Measurements from ENCODE around the gene ESPNL.

Gene ESPNL

DNA sequence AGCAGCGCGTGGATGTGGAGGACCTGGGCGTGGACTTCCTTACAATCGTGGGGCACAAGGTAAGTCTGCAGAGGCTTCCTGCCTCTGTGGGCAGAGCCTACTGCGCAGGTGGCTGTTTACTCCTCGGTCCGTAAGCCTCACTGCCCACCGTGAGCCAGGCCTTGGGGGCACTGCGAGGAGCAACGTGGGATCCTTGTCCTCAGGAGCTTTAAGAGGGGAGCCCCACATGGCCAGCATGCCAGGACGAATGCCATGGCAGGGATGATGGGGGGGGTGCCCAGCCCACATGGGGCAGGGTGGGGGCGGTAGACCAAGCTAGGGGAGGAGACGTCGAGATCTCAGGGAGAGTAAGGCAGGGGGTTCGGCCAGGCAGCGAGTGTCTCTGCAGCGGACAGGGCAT is 18.0 kb upstream of the ESPNL start:
- Histone ChIP-seq H3K27me3 (ENCODE audit: control insufficient read depth, insufficient read depth, low read length) (no peaks in the 10 kb centered on the region), H3K4me1 (ENCODE audit: control insufficient read depth, insufficient read depth, low read length) (no peaks in the 10 kb centered on the region), H3K9me3 (ENCODE audit: control insufficient read depth, insufficient read depth, low read length) (no peaks in the 10 kb centered on the region), H3K4me3 (ENCODE audit: low read depth, low read length) (no peak overlapping the region), H3K9ac (ENCODE audit: low read depth, low read length) (no peak overlapping the region), H3K36me3 (ENCODE audit: control insufficient read depth, insufficient read depth, low read length) (peaks cover 26% of the 10 kb centered on the region)

DNA sequence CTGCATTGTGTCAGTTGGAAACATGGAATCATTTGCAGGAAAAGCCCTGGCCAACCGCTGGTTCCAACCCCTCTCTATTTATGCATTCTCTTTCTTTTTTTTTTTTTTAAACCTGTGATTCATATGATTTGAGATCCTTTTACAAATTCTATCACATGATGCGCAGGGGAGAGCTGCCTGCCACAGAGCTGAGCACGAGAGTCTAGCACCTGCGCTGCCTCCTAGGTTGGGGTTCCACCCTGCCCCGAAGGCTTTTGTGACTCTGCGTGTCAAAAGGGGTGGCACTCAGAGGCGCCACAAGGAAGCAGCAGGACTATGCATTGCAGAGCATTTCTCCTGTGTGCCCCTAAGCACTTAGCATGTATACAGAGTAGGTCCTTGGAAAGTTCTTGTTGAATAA is 17.3 kb upstream of the ESPNL start:
- Histone ChIP-seq H3K27me3 (ENCODE audit: control insufficient read depth, insufficient read depth, low read length) (no peaks in the 10 kb centered on the region), H3K4me1 (ENCODE audit: control insufficient read depth, insufficient read depth, low read length) (no peaks in the 10 kb centered on the region), H3K4me3 (ENCODE audit: low read depth, low read length) (no peak overlapping the region), H3K9me3 (ENCODE audit: control insufficient read depth, insufficient read depth, low read length) (no peaks in the 10 kb centered on the region), H3K36me3 (ENCODE audit: control insufficient read depth, insufficient read depth, low read length) (peaks cover 30% of the 10 kb centered on the region), H3K9ac (ENCODE audit: low read depth, low read length) (no peak overlapping the region)

DNA sequence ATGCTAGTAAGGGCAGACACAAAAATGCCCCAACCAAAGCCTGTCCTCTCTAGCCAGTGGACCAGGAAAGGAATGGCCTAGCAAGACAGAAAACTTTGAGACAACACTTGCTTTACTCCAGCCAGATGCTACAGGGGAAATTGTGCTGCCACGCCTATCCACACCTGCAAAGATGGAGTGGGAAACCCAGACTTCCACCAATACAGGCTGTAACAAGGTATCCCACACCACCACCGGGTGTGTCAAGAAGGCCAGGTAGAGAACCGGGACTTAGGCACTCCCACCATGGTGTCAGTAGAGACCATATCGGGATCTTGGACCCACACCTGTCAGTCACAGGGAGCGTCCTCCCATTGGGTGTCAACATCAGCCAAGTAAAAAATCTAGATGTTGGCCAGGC is 16.2 kb upstream of the ESPNL start:
- Histone ChIP-seq H3K9ac (ENCODE audit: low read depth, low read length) (no peak overlapping the region), H3K36me3 (ENCODE audit: control insufficient read depth, insufficient read depth, low read length) (peaks cover 30% of the 10 kb centered on the region), H3K4me3 (ENCODE audit: low read depth, low read length) (no peak overlapping the region), H3K9me3 (ENCODE audit: control insufficient read depth, insufficient read depth, low read length) (no peaks in the 10 kb centered on the region), H3K4me1 (ENCODE audit: control insufficient read depth, insufficient read depth, low read length) (no peaks in the 10 kb centered on the region), H3K27me3 (ENCODE audit: control insufficient read depth, insufficient read depth, low read length) (no peaks in the 10 kb centered on the region)

DNA sequence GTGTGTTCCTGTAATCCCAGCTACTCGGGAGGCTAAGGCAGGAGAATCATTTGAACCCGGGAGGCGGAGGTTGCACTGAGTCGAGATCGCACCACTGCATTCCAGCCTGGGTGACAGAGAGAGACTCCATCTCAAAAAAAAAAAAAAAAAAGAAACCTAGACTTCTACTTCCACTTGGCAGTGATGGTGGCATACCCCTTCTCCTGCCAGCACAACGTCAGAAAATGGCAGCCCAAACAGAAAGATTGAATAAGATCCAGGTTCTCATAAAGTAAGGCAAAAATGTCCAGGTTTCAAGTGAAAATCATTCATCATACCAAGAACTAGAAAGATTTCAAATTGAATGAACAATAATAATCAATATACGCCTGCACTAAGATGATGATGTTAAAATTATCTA is 15.4 kb upstream of the ESPNL start:
- no peaks in the 10 kb centered on the region for H3K27me3 ChIP-seq (ENCODE audit: control insufficient read depth, insufficient read depth, low read length)
- H3K36me3 ChIP-seq (ENCODE audit: control insufficient read depth, insufficient read depth, low read length) = peaks cover 30% of the 10 kb centered on the region
- H3K4me1 ChIP-seq (ENCODE audit: control insufficient read depth, insufficient read depth, low read length) = no peaks in the 10 kb centered on the region
- H3K9ac ChIP-seq (ENCODE audit: low read depth, low read length) = no peak overlapping the region
- no peak overlapping the region for H3K4me3 ChIP-seq (ENCODE audit: low read depth, low read length)
- no peaks in the 10 kb centered on the region for H3K9me3 ChIP-seq (ENCODE audit: control insufficient read depth, insufficient read depth, low read length)

DNA sequence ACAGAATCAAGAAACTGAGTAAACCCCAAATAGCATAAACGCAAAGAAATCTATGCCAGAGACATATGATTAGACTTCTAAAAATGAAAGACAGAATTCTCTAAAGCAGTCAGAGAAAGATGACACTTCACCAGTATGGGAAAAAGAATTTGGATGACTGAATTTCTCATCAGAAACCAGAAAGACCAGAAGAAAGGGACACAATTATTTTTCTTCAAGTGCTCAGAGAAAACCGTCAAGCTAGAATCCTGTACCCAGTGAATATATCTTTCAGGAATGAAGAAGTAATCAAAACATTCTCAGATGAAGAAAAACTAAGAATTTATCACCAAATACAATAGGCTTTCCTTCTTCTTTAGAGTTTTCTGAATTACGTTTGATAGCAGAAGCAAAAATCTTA is 14.2 kb upstream of the ESPNL start:
- no peaks in the 10 kb centered on the region for H3K9me3 ChIP-seq (ENCODE audit: control insufficient read depth, insufficient read depth, low read length)
- no peaks in the 10 kb centered on the region for H3K4me1 ChIP-seq (ENCODE audit: control insufficient read depth, insufficient read depth, low read length)
- no peaks in the 10 kb centered on the region for H3K27me3 ChIP-seq (ENCODE audit: control insufficient read depth, insufficient read depth, low read length)
- no peak overlapping the region for H3K9ac ChIP-seq (ENCODE audit: low read depth, low read length)
- H3K4me3 ChIP-seq (ENCODE audit: low read depth, low read length) = no peak overlapping the region
- H3K36me3 ChIP-seq (ENCODE audit: control insufficient read depth, insufficient read depth, low read length) = peaks cover 27% of the 10 kb centered on the region

DNA sequence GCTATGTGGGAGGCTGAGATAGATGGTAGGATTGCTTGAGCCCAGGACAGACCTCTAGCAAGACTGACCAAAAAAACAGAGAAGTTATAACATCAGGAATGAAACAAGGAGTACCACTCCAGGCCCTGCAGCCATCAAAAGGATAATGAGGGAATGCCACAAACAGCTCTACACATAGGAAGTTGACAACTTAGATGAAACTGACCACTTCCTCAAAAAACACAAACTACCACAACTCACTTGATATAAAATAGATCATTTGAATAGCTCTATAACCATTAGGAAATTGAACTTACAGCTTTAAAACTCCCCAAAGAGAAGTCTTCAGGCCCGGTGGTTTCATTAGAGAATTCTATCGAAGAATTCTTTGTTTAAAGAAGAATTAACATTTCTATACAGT is 12.9 kb upstream of the ESPNL start:
- Histone ChIP-seq H3K27me3 (ENCODE audit: control insufficient read depth, insufficient read depth, low read length) (no peaks in the 10 kb centered on the region), H3K36me3 (ENCODE audit: control insufficient read depth, insufficient read depth, low read length) (peaks cover 15% of the 10 kb centered on the region), H3K4me1 (ENCODE audit: control insufficient read depth, insufficient read depth, low read length) (no peaks in the 10 kb centered on the region), H3K9me3 (ENCODE audit: control insufficient read depth, insufficient read depth, low read length) (no peaks in the 10 kb centered on the region), H3K9ac (ENCODE audit: low read depth, low read length) (no peak overlapping the region), H3K4me3 (ENCODE audit: low read depth, low read length) (no peak overlapping the region)

DNA sequence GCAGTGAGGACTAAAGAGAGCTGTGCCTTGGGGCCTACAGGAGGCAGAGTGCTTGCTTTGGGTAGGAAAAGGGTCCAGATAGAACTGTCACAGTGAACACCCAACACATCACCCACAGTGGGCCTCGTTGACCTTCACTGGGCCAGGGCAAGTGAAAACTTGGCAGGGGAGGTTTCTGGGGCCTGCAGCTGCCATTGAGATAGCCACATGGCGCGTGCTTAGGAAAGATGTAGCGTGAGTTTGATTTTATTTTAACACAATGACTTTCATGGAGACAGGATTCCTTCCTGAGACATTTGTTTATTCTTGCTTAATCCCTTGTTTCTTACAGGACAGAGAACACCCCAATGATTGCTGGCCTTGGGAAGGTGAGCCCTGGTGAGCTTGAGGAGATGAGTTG is 9.3 kb upstream of the ESPNL start:
- no peak overlapping the region for H3K4me3 ChIP-seq (ENCODE audit: low read depth, low read length)
- peaks cover 7% of the 10 kb centered on the region for H3K36me3 ChIP-seq (ENCODE audit: control insufficient read depth, insufficient read depth, low read length)

DNA sequence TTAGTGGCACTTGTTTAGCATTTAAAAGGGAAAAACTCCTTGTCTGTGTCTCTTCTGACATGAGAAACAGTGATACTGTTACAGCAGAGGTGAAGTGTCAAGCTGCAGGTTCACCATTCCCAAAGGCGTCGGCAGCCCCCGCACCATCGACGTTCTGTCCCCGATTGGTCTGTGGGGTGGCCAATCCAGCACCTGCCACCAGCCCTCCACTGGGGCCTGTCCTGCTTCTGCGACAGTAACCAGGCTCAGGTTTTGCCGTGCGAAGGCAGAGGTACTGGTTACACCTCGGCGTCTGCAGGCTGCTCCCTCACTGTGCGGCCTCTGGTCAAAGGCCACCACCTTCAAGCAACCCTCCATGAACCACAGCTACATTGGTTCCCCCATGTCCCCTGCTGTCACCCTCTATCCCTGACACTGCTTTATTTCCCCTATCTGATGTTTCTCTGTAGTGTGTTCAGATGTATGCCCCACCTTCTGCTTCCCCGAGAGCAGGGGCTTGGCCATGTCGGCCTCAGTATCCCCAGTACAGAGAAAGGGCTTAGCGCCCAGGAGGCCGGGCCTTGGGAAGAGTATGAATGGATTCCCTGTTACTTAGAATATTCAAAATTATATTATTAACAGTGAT is 8.6 kb upstream of the ESPNL start:
- no peak overlapping the region for H3K9ac ChIP-seq (ENCODE audit: low read depth, low read length)
- H3K9me3 ChIP-seq (ENCODE audit: control insufficient read depth, insufficient read depth, low read length) = no peaks in the 10 kb centered on the region
- peaks cover 7% of the 10 kb centered on the region for H3K36me3 ChIP-seq (ENCODE audit: control insufficient read depth, insufficient read depth, low read length)
- H3K27me3 ChIP-seq (ENCODE audit: control insufficient read depth, insufficient read depth, low read length) = no peaks in the 10 kb centered on the region
- no peaks in the 10 kb centered on the region for H3K4me1 ChIP-seq (ENCODE audit: control insufficient read depth, insufficient read depth, low read length)
- H3K4me3 ChIP-seq (ENCODE audit: low read depth, low read length) = no peak overlapping the region

More for the DNA sequence above, 9.3 kb upstream of the ESPNL start:
- Histone ChIP-seq H3K4me1 (ENCODE audit: control insufficient read depth, insufficient read depth, low read length) (no peaks in the 10 kb centered on the region), H3K9me3 (ENCODE audit: control insufficient read depth, insufficient read depth, low read length) (no peaks in the 10 kb centered on the region), H3K27me3 (ENCODE audit: control insufficient read depth, insufficient read depth, low read length) (no peaks in the 10 kb centered on the region), H3K9ac (ENCODE audit: low read depth, low read length) (no peak overlapping the region)

DNA sequence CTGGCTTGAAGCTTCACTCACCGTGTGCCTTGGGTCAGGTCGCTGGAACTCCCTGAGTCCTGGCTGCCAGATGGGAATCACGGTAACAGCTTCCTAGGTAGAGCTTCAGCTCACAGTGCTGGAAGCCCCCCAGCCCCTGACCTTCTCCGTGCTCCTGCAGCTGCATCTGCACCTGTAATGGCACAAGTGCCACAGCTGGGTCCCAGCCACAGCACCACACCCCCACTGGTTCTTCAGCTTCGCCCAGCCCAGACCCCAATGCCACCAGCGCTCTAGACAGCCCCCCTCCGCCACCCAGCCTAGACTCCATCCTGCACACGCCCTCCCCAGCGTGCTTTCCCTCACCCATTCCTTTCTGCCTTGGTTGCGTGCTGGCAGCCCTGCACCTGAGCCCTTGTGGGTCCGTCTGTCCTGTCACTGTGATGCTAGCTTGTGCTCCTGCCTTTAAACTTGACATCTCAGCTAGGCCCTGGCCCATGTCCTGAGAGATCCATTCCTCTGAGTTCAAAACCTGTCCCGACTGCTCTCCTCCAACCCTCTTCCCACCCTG is 7.6 kb upstream of the ESPNL start:
- Histone ChIP-seq H3K9ac (ENCODE audit: low read depth, low read length) (no peak overlapping the region), H3K27me3 (ENCODE audit: control insufficient read depth, insufficient read depth, low read length) (no peaks in the 10 kb centered on the region), H3K4me3 (ENCODE audit: low read depth, low read length) (no peak overlapping the region), H3K36me3 (ENCODE audit: control insufficient read depth, insufficient read depth, low read length) (peaks cover 6% of the 10 kb centered on the region), H3K4me1 (ENCODE audit: control insufficient read depth, insufficient read depth, low read length) (no peaks in the 10 kb centered on the region), H3K9me3 (ENCODE audit: control insufficient read depth, insufficient read depth, low read length) (no peaks in the 10 kb centered on the region)

DNA sequence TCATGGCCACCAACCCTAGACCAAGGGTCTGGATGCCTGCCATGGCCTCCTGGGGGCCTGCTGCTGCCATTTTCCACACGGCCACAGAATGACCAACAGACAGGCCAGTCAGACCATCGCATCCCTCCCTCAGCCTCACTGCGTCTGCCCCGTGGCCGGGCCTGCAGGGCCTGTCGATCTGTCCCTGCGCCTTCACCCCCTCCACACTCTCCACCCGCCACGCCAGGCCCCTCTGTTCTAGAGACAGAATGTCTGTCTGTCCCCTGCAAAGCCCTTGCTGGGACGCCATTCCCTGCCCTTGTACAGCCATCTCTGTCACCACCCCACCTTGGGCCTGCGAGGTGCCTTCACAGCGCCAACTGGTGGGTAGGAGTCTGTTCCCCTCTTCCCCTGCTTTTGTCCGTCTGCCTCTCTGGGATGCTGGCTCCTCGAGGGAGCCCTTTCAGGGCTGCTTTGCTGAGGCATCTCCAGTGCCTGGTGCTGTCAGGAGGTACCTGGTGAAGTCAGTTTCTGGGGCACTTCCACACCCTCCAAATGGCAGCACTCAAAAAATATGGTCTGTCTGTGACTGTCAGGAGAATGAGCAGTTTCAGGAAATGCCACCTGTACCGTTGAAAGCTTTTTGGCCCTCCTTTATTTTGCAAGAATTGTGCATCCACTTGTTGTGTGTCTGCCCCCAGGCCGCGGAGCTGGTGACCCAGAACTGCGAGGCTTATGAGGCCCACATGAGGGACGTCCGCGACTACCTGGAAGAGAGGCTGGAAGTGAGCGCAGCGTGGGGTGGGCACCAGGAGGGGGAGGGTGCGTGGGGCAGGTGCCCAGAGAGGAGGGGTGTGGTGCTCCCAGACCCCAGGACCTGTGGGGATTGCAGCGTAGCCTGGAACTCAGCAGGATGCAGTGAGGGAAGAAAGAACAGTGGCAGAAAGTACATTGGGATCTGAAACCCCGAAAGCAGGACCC is 6.7 kb upstream of the ESPNL start:
- Histone ChIP-seq H3K4me1 (ENCODE audit: control insufficient read depth, insufficient read depth, low read length) (no peaks in the 10 kb centered on the region), H3K27me3 (ENCODE audit: control insufficient read depth, insufficient read depth, low read length) (no peaks in the 10 kb centered on the region), H3K9me3 (ENCODE audit: control insufficient read depth, insufficient read depth, low read length) (no peaks in the 10 kb centered on the region), H3K9ac (ENCODE audit: low read depth, low read length) (no peak overlapping the region), H3K4me3 (ENCODE audit: low read depth, low read length) (no peak overlapping the region), H3K36me3 (ENCODE audit: control insufficient read depth, insufficient read depth, low read length) (peaks cover 3% of the 10 kb centered on the region)

DNA sequence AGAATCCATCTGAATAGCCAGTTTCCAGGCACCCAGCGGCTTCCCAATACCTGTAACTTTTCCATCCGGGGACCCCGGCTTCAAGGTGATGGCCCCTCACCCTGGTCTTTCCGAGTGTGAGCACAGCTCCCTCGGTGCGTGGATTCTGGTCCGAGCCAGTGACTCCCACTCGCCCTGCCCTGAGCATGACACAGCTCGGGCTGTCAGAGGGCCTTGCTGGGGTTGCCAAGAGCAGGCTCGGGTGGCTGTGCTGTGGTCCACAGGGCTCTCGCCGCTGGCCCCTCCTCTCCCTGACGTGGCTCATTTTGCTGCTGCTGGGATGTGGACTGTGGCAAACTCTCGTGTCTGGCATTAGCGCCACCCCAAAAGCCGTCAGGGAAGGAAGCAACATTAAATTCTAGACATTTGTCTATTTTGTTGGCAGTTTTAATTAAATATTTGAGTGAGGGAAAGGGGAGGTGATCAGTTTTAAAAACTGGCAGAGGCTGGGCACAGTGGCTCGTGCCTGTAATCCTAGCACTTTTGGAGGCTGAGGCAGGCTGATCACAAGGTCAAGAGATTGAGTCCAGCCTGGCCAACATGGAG is 5.6 kb upstream of the ESPNL start:
- Histone ChIP-seq H3K4me1 (ENCODE audit: control insufficient read depth, insufficient read depth, low read length) (no peaks in the 10 kb centered on the region), H3K36me3 (ENCODE audit: control insufficient read depth, insufficient read depth, low read length) (peaks cover 3% of the 10 kb centered on the region), H3K9me3 (ENCODE audit: control insufficient read depth, insufficient read depth, low read length) (no peaks in the 10 kb centered on the region), H3K27me3 (ENCODE audit: control insufficient read depth, insufficient read depth, low read length) (no peaks in the 10 kb centered on the region), H3K4me3 (ENCODE audit: low read depth, low read length) (no peak overlapping the region), H3K9ac (ENCODE audit: low read depth, low read length) (no peak overlapping the region)
